SH-SY5Y (cell line): ENCODE results near the gene S100A13.
A peak's percentile ranks its signal among the peaks of the same experiment; 100 is the strongest.

Source experiments
- GATA2 ChIP-seq: IDR thresholded peaks from 2 replicates; pipeline ENCODE4 v1.6.1; 2011; ENCODE audit warnings: mild to moderate bottlenecking, low read depth, low read length
- GATA3 ChIP-seq: IDR thresholded peaks from 2 replicates; pipeline ENCODE4 v1.6.1; 2011; ENCODE audit warnings: low read depth, mild to moderate bottlenecking, low read length, moderate library complexity

The S100A13 gene

DNA sequence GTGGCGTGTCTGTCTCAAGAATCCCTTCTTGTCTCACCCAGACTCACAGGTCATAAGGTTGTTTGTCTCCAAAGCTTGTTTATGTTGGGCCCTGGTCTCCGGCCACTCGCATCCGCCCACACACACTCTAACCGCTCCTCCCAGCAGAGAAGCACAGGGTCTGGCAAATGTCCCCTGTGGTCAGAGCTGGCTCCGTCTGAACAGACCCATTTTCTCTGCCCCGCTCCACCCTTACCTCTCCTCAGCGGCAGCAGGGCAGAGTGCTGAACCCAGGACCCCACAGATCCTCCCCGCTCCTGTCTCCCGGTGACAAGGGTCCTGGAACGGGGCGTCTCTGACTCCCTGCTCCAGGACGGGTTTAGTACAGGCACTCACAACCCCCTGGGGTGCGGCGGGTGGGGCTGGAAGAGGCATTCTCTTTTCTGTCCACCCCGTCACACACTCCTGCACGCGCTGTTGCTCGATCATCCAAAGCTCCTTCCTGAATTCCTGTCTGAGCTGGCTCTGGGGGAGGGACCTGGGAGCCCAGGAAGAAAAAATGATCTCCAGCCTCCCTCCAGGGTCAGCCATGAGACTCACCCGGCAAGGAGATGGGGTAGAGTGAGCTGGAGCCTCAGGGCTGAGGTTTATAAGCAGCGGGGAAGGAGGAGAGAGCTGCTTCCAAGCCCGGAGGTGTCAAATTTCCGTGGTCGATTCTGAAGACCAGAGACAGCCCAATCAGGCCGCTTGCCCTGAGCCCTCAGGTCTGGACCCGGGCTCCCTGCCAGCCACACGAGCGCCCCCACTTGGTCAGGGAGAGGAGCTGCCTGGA is at the start of gene S100A13:
Gene S100A13 (minus strand): TSS at position 602 of the 811 bp plus-strand sequence. CDS start 1,033 bp downstream, outside the sequence.
- TF ChIP-seq GATA3 = no peak
- no peak for TF ChIP-seq GATA2

DNA sequence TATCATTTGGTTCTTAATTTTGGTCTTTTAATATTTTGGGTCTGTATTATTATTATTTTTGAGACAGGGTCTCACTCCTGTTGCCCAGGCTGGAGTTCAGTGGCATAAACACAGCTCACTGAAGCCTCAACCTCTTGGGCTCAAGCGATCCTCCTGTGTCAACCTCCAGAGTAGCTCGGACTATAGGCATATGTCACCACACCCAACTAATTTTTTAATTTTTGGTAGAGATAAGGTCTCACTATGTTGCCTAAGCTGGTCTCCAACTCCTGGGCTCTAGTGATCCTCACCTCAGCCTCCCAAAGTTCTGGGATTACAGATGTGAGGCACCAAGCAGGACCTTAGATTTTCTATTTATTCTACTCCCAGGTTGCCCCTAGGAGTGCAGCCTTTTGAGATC is 46.2 kb upstream of the S100A13 start:
- TF ChIP-seq GATA2 = no peak
- TF ChIP-seq GATA3 = no peak

GRCh38 chr1:153670859-153671627 is 43.7 kb upstream of the S100A13 start, which contains the start of gene ILF2:
ILF2 (minus strand) TSS chr1:153670993; CDS start chr1:153670922, 71 bp downstream.
- TF ChIP-seq GATA2 = peak; percentile 80
- no peak for TF ChIP-seq GATA3

- TF ChIP-seq GATA3 = no peak
- TF ChIP-seq GATA2 = no peak
Observed at GRCh38 chr1:153670257-153670858, 43.1 kb upstream of the S100A13 start.

GRCh38 chr1:153669606-153670005 is 42.3 kb upstream of the S100A13 start:
- TF ChIP-seq GATA3 (no peak), GATA2 (no peak)

DNA sequence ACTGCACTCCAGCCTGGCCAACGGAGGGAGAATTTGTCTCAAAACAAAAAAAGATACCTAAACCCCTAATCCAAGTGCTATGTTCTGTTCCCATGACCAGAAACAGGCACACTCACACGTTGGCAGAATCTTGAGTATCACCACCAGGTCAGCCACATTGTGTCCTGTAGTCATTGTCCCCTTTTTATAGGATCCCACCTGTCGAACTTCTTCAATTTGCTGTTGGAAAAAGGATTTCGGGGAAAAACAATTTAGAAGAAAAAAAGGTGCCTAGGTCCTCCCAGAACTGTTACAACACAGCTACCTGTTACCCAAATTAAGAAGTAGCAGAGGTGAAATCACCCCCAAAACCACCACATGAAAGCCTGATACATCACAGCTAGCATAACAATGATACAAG is 40.1 kb upstream of the S100A13 start:
- no peak for TF ChIP-seq GATA2
- no peak for TF ChIP-seq GATA3

- no peak for TF ChIP-seq GATA2
- TF ChIP-seq GATA3 = no peak
Observed at GRCh38 chr1:153663211-153663610, 35.9 kb upstream of the S100A13 start.

GRCh38 chr1:153662269-153662668 is 35.0 kb upstream of the S100A13 start:
- TF ChIP-seq GATA2 = no peak
- no peak for TF ChIP-seq GATA3

- TF ChIP-seq GATA2 = no peak
- no peak for TF ChIP-seq GATA3
Observed at GRCh38 chr1:153661111-153661708, 33.9 kb upstream of the S100A13 start.

DNA sequence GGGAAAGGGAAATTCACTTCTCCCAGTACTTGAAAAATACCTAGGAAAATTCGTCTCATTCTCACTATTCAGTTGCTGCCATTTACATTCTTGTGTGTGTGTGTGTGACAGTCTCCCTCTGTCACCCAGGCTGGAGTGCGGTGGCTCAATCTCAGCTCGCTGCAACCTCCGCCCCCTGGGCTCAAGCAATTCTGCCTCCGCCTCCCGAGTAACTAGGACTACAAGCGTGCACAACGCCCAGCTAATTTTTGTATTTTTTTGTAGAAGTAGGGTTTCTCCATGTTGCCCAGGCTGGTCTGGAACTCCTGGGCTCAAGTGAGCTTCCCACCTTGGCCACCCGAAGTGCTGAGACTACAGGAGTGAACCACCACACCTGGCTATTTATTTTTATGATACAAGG is 32.4 kb upstream of the S100A13 start:
- TF ChIP-seq GATA2 (no peak), GATA3 (no peak)

DNA sequence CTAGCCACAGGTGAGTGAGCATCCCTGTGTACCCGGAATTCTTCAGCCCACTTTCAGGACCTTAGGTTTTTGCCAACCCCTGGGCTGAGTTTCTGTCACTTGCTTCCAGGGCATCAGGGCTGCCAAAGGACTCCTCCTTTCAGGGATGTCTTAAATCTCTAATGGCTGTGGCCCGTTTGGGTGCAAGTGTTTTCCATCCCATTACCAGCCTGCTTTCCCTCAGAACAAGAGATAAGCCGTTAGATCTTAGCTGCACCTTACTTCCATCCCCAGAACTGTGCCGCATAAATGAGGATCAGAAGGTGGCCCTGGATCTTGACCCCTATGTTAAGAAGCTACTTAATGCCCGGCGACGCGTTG is 31.9 kb upstream of the S100A13 start:
- TF ChIP-seq GATA3 = no peak
- TF ChIP-seq GATA2 = no peak

DNA sequence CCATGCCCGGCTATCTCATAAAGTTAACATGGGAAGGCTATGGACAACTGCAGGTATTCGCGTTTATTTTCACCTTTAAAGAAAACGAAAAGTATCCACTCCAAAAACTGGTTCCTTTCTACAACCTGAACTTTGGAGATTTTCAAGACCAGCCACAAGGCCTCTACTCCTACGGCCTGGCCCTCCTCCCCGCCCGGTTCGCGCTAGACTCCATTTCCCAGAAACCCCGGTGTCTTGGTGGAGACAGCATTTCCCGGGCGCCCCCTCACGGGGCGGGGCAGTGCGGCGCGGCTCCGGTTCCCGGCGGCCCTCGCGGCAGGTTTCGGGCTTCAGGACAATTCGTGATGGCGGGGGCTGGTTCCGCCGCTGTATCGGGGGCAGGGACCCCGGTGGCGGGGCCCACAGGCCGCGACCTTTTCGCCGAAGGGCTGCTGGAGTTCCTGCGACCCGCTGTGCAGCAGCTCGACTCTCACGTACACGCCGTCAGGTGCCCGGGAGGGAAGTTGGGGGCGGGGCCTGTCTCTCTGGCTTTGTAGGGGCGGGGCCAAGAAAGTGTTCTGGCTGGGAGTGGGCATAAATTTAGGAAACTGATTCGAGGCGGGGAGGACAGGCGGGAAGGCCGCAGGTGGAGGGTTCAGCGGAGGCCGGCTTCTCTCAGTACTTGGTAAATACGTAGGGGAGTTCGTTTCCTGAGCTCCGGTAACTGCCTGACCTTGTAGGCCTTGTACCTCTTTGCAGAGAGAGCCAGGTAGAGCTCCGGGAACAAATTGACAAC is 31.3 kb upstream of the S100A13 start, which contains the start of gene SNAPIN:
Gene SNAPIN (plus strand): TSS at position 304 of the 775 bp plus-strand sequence. CDS start 41 bp downstream, at position 345.
- no peak for TF ChIP-seq GATA2

- TF ChIP-seq GATA2 (no peak), GATA3 (no peak)
Observed at GRCh38 chr1:153655333-153655732, 28.0 kb upstream of the S100A13 start.
